HL-60 (cell line): ENCODE data around the gene SLC13A2.

Source experiments
- DNase-seq, 2 experiments: peaks; one replicate each; pipeline ENCODE4 v3.0.0-alpha.2; 2010 to 2020; ENCODE audit warnings: low read depth in 1 of 2, low spot score in 1 of 2
- H3K27ac ChIP-seq: fragments of 250-450 bp; sonication (Bioruptor Pico); replicated peaks from 2 replicates; pipeline ENCODE4 v1.5.1; 2020; ENCODE audit warnings: mild to moderate bottlenecking, moderate library complexity
- H3K27me3 ChIP-seq: fragments of 250-450 bp; sonication (Bioruptor Pico); 2 replicates; pipeline ENCODE4 v1.5.1; 2021; ENCODE audit warnings: mild to moderate bottlenecking, moderate library complexity; ENCODE audit not compliant: insufficient read depth, poor library complexity, severe bottlenecking
- H3K4me3 ChIP-seq: replicated peaks from 2 replicates; pipeline ENCODE4 v1.5.1; 2011; ENCODE audit warnings: mild to moderate bottlenecking, control low read depth, low read length; ENCODE audit not compliant: insufficient read depth
- GABPA ChIP-seq: IDR thresholded peaks from 2 replicates; pipeline ENCODE4 v1.6.1; 2012; ENCODE audit warnings: low read depth
- POLR2AphosphoS5 ChIP-seq: IDR thresholded peaks from 2 replicates; pipeline ENCODE4 v1.6.1; 2012; ENCODE audit warnings: low read depth
- SPI1 ChIP-seq: IDR thresholded peaks from 2 replicates; pipeline ENCODE4 v1.6.1; 2012; ENCODE audit warnings: low read depth, mild to moderate bottlenecking, borderline replicate concordance
- TF ChIP-seq, protein P1 (sequence below): IDR thresholded peaks from one replicate; pipeline ENCODE4 v1.5.1; 2011; ENCODE audit warnings: low read length, control low read depth, inconsistent platforms; ENCODE audit not compliant: insufficient read depth
- TF ChIP-seq, protein P2 (sequence below): IDR thresholded peaks from 2 replicates; pipeline ENCODE4 v1.6.1; 2012; ENCODE audit warnings: low read depth; ENCODE audit not compliant: insufficient replicate concordance

The SLC13A2 gene

DNA sequence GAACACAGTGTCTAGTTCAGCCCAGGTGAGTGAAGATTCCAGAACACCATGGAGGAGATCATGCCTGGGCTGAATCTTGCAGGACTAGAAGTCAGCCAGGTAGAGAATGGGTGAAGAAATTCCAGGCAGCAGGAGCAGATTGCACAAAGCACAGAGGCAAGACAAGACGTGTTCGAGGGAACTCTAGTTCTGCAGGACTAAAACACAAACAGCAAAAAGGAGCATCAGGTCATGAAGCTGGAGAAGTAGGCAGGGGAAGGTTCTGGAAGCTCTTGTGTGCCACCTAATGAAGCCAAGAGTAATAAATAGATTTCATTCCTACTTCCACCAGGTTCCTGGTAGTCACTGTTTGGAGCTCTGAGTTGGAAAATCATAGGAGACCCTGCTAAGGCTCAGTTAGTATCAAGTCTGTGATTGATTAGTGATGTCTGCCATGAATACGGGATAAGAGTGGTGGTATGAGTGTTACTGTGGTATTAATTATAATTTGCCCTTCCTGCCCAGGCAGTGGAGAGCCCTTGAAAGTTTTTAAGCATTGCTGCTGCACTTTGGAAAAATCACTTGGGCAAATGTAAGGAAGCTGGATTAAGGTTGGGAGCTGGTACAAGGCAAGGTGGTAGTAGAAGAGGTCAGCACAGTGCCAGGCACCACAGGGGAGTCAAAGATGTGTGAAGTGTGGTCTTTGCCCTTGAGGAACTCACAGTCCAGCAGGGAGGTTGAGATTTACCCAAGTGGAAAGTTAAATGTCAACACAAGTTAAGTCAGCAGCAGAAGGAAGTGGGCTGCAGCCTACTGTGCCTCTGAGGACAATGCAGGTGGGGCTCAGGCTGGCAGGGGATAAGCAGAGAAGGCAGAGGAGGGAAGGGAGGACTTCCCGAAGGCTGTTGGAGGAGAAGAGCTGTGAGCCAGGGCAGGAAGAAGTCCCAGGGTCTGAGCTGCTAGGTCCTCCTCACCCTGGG lies 19.2 kb downstream of the SLC13A2 start:
- no peak overlapping the region for H3K4me3 ChIP-seq
- TF ChIP-seq SPI1 = no peak
- no peak for TF ChIP-seq POLR2AphosphoS5
- TF ChIP-seq GABPA = no peak
- TF ChIP-seq, protein P1, sequence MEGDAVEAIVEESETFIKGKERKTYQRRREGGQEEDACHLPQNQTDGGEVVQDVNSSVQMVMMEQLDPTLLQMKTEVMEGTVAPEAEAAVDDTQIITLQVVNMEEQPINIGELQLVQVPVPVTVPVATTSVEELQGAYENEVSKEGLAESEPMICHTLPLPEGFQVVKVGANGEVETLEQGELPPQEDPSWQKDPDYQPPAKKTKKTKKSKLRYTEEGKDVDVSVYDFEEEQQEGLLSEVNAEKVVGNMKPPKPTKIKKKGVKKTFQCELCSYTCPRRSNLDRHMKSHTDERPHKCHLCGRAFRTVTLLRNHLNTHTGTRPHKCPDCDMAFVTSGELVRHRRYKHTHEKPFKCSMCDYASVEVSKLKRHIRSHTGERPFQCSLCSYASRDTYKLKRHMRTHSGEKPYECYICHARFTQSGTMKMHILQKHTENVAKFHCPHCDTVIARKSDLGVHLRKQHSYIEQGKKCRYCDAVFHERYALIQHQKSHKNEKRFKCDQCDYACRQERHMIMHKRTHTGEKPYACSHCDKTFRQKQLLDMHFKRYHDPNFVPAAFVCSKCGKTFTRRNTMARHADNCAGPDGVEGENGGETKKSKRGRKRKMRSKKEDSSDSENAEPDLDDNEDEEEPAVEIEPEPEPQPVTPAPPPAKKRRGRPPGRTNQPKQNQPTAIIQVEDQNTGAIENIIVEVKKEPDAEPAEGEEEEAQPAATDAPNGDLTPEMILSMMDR = no peak
- TF ChIP-seq, protein P2, sequence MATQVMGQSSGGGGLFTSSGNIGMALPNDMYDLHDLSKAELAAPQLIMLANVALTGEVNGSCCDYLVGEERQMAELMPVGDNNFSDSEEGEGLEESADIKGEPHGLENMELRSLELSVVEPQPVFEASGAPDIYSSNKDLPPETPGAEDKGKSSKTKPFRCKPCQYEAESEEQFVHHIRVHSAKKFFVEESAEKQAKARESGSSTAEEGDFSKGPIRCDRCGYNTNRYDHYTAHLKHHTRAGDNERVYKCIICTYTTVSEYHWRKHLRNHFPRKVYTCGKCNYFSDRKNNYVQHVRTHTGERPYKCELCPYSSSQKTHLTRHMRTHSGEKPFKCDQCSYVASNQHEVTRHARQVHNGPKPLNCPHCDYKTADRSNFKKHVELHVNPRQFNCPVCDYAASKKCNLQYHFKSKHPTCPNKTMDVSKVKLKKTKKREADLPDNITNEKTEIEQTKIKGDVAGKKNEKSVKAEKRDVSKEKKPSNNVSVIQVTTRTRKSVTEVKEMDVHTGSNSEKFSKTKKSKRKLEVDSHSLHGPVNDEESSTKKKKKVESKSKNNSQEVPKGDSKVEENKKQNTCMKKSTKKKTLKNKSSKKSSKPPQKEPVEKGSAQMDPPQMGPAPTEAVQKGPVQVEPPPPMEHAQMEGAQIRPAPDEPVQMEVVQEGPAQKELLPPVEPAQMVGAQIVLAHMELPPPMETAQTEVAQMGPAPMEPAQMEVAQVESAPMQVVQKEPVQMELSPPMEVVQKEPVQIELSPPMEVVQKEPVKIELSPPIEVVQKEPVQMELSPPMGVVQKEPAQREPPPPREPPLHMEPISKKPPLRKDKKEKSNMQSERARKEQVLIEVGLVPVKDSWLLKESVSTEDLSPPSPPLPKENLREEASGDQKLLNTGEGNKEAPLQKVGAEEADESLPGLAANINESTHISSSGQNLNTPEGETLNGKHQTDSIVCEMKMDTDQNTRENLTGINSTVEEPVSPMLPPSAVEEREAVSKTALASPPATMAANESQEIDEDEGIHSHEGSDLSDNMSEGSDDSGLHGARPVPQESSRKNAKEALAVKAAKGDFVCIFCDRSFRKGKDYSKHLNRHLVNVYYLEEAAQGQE = no peak
- DNase-seq = no peak
- no peaks in the 10 kb centered on the region for H3K27me3 ChIP-seq
- no peak overlapping the region for H3K27ac ChIP-seq

DNA sequence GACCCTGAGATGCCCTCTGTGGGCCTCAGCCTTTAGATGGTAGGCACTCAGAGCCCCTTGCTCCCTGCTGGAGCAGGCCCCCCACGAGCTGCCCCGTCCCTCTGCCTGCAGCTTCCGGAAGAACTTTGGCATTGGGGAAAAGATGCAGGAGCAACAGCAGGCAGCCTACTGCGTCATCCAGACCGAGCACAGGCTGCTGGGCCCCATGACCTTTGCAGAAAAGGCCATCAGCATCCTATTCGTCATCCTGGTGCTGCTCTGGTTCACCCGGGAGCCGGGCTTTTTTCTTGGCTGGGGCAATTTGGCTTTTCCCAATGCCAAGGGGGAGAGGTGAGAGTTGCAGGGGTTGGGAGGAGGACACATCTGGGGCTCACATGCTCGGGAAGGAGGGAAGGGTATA lies 20.0 kb downstream of the SLC13A2 start:
- no peak overlapping the region for H3K4me3 ChIP-seq
- no peak overlapping the region for H3K27ac ChIP-seq
- no peak for DNase-seq
- TF ChIP-seq, protein P2 = no peak
- no peak for TF ChIP-seq GABPA
- no peak for TF ChIP-seq POLR2AphosphoS5
- no peak for TF ChIP-seq SPI1
- TF ChIP-seq, protein P1 = no peak
- no peaks in the 10 kb centered on the region for H3K27me3 ChIP-seq

DNA sequence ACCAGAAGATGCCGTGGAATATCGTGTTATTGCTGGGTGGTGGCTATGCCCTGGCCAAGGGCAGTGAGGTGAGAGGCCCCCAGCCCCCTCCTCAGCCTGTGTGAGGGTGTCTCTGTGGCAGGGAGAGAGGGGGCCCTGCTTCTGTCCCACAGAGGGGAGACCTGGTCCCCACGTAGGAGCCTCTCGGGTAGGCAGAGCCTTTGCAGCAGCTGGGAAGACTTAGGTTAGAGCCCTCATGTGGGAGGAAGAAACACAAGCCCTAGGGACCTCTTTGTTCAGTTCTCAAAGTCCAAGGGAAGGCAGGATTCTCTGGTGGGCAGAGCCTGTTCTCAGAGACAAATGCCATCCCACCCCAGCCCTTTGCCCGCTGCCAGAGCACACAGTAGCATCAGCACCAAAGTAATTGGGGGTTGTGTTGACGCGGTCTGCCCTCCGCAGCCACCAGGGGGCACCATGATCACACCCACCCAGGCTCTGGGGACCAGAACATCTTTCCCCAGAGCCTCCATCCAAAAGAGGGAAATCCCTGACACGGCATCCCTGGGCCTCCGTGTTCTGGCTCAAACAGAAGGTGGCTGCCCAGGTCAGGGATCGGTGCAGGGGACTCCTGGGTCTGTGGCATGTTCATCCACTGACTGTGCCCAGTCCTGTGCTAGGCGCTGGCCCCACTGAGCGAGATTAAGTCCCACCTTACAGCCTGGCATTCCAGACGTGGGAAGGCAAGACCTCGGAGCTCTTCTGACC lies 21.2 kb downstream of the SLC13A2 start:
- H3K4me3 ChIP-seq = no peak overlapping the region
- no peak for TF ChIP-seq GABPA
- TF ChIP-seq, protein P1 = peak; percentile 79
- H3K27me3 ChIP-seq = no peaks in the 10 kb centered on the region
- peak; percentile 21 to 67 for DNase-seq
- no peak overlapping the region for H3K27ac ChIP-seq
